Mucosa of stomach (tissue), 1 donor: ENCODE measurements around the gene H1-8.

Source experiments
- H3K27me3 ChIP-seq: one replicate; pipeline ENCODE4 v1.7.0; 2013; ENCODE audit warnings: mild to moderate bottlenecking, low read length; ENCODE audit not compliant: control insufficient read depth, insufficient read depth
- H3K36me3 ChIP-seq: one replicate; pipeline ENCODE4 v1.7.0; 2013; ENCODE audit warnings: low read length; ENCODE audit not compliant: control insufficient read depth, insufficient read depth
- H3K4me1 ChIP-seq: one replicate; pipeline ENCODE4 v1.7.0; 2013; ENCODE audit warnings: mild to moderate bottlenecking, low read length; ENCODE audit not compliant: control insufficient read depth, insufficient read depth
- H3K4me3 ChIP-seq: one replicate; pipeline ENCODE4 v1.7.0; 2013; ENCODE audit warnings: low read length
- H3K9ac ChIP-seq: one replicate; pipeline ENCODE4 v1.7.0; 2013; ENCODE audit warnings: mild to moderate bottlenecking, low read length, moderate library complexity
- H3K9me3 ChIP-seq: one replicate; pipeline ENCODE4 v1.7.0; 2013; ENCODE audit warnings: mild to moderate bottlenecking, low read length, moderate library complexity; ENCODE audit not compliant: control insufficient read depth
- donor health status: Pancreatic carcinoma.

The H1-8 gene

GRCh38 chr3:129518581-129518980 lies 24.4 kb upstream of the H1-8 start:
- Histone ChIP-seq H3K36me3 (no peaks in the 10 kb centered on the region), H3K27me3 (no peaks in the 10 kb centered on the region), H3K4me3 (no peak overlapping the region), H3K4me1 (no peaks in the 10 kb centered on the region), H3K9me3 (no peaks in the 10 kb centered on the region), H3K9ac (no peak overlapping the region)

- no peaks in the 10 kb centered on the region for H3K27me3 ChIP-seq
- H3K36me3 ChIP-seq = no peaks in the 10 kb centered on the region
- H3K4me1 ChIP-seq = no peaks in the 10 kb centered on the region
- no peaks in the 10 kb centered on the region for H3K9me3 ChIP-seq
- no peak overlapping the region for H3K9ac ChIP-seq
- H3K4me3 ChIP-seq = no peak overlapping the region
Measured at GRCh38 chr3:129519449-129519848, 23.5 kb upstream of the H1-8 start.

- Histone ChIP-seq H3K4me3 (no peak overlapping the region), H3K27me3 (no peaks in the 10 kb centered on the region), H3K9me3 (no peaks in the 10 kb centered on the region), H3K9ac (no peak overlapping the region), H3K4me1 (no peaks in the 10 kb centered on the region), H3K36me3 (no peaks in the 10 kb centered on the region)
Measured at GRCh38 chr3:129519896-129520715, 22.9 kb upstream of the H1-8 start.

DNA sequence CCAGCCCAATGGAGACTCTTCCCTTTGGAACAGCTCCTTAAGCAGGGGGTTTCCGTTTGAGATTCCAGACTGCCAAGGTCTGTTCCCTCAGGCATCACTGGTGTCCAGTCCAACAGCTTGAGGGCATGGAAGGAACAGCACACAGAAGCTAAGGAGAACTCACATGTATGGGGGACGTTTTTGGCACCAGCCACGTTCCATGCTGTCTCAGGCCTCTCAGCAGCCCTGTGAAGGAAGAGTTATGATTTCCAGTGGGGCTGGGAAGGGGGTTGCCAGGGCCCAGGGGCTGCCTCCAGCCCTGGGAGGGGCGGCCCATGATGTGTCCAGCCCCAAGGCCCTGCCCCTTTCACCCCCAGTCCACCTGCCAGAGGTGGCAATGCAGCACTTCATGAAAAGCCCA lies 22.0 kb upstream of the H1-8 start:
- H3K4me1 ChIP-seq = no peaks in the 10 kb centered on the region
- no peaks in the 10 kb centered on the region for H3K9me3 ChIP-seq
- H3K27me3 ChIP-seq = no peaks in the 10 kb centered on the region
- no peaks in the 10 kb centered on the region for H3K36me3 ChIP-seq
- H3K4me3 ChIP-seq = no peak overlapping the region
- H3K9ac ChIP-seq = no peak overlapping the region

DNA sequence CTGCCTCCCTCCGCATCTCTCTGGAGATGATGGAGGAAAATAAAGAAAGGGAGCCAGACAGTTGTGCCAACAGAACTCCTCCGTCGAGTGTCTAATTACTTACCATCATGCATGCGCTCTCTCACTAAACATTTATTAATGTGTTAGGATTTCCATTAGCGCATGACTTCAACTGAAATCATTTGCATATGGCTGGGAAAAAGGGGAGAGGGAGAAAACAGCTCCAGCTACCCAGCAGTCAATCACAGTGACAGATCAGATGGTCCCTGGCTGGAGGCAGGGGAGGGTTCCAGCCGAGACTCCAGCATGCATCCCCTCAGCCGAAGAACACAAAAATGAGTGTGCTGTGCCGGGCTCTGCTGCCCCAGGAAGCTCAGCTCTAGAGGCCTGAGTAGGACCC lies 21.4 kb upstream of the H1-8 start:
- no peaks in the 10 kb centered on the region for H3K4me1 ChIP-seq
- no peaks in the 10 kb centered on the region for H3K36me3 ChIP-seq
- H3K4me3 ChIP-seq = no peak overlapping the region
- H3K9ac ChIP-seq = no peak overlapping the region
- no peaks in the 10 kb centered on the region for H3K27me3 ChIP-seq
- H3K9me3 ChIP-seq = no peaks in the 10 kb centered on the region

DNA sequence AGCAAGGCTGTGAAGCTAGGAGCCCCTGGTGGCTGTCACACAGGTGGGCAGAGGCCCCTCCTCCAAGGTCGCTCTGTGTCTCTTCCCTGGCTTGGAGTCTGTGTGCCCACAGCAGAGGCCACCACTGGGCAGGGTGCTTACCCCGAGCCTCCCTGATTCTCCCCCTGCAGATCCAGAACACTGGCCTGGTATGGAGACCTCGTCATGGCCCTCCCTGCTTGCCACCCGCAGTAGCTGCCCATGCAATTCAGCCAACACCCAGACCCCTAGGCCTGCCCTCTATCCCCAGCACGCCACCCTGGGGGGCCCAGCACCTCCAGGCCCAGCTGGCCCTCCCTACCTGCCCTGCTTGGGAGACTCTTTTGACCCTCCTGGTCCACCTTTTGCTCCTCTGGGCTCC lies 20.0 kb upstream of the H1-8 start:
- Histone ChIP-seq H3K27me3 (no peaks in the 10 kb centered on the region), H3K9ac (no peak overlapping the region), H3K36me3 (no peaks in the 10 kb centered on the region), H3K4me3 (no peak overlapping the region), H3K9me3 (no peaks in the 10 kb centered on the region), H3K4me1 (no peaks in the 10 kb centered on the region)

- Histone ChIP-seq H3K4me1 (no peaks in the 10 kb centered on the region), H3K4me3 (no peak overlapping the region), H3K9ac (no peak overlapping the region), H3K9me3 (no peaks in the 10 kb centered on the region), H3K27me3 (no peaks in the 10 kb centered on the region), H3K36me3 (no peaks in the 10 kb centered on the region)
Measured at GRCh38 chr3:129524081-129524480, 18.9 kb upstream of the H1-8 start.

- Histone ChIP-seq H3K4me3 (no peak overlapping the region), H3K27me3 (no peaks in the 10 kb centered on the region), H3K9me3 (no peaks in the 10 kb centered on the region), H3K4me1 (peaks cover 5% of the 10 kb centered on the region), H3K36me3 (no peaks in the 10 kb centered on the region), H3K9ac (no peak overlapping the region)
Measured at GRCh38 chr3:129525341-129525968, 17.5 kb upstream of the H1-8 start.

DNA sequence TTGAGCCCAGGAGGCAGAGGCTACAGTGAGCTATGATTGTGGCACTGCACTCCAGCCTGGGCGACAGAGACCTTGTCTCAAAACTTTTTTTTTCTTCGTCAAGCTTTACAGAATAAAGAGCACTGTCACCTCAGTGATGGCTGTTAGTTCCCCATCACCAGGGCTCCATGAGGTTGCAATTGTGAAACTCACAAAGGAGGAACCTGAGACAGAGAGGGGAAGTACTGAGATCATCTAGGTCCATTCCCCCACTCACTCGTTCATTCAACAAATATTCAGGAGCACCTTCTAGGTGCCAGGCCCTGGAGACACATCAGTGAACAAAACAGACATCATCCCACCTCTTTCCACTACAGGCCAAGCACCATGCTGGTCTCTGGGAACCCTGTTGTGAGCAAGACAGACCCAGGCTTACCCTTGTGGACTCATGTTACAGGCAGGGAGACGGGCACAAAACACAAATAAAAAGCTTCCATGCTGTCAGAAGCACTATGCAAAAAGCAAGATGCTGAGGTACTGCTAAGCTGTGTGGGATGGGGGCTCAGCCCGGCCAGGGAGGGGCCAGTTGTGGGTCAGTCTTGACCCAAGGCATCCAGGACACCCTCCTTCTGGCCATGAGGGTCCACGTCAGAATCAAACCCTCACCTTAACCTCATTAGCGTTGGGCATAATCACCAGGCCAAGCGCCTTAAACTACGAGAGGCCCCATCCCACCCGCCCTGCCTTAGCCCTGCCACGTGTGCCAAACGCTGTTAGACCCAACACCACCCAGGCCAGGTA lies 16.7 kb upstream of the H1-8 start:
- H3K36me3 ChIP-seq = no peaks in the 10 kb centered on the region

DNA sequence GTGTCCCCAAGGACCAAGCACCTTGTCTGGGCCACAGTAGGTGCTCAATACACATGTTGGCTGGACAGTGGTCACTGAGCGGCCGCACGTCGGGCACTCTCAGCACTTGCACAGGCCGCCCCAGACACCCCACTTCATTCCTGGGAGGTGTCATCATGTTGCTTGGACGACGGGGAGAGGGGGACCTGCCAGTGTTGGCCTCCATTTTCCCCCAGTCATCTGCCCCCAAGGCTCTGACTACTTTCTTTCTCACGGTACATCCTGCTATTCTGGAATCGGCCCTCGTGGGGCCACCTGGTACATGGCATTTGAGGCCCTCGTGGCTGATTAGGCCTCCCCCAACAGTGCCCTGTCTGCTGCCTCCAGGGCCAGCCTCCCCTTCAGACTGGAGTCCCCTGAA lies 15.7 kb upstream of the H1-8 start:
- Histone ChIP-seq H3K4me3 (no peak overlapping the region), H3K27me3 (no peaks in the 10 kb centered on the region), H3K9ac (no peak overlapping the region), H3K4me1 (peaks cover 5% of the 10 kb centered on the region), H3K9me3 (no peaks in the 10 kb centered on the region), H3K36me3 (no peaks in the 10 kb centered on the region)

More for the DNA sequence above, 16.7 kb upstream of the H1-8 start:
- no peak overlapping the region for H3K9ac ChIP-seq
- H3K27me3 ChIP-seq = no peaks in the 10 kb centered on the region
- H3K9me3 ChIP-seq = no peaks in the 10 kb centered on the region
- no peak overlapping the region for H3K4me3 ChIP-seq
- peaks cover 5% of the 10 kb centered on the region for H3K4me1 ChIP-seq

- Histone ChIP-seq H3K27me3 (no peaks in the 10 kb centered on the region), H3K4me1 (peaks cover 5% of the 10 kb centered on the region), H3K9ac (no peak within 1 kb of the TSS), H3K9me3 (no peaks in the 10 kb centered on the region), H3K36me3 (no peaks in the 10 kb centered on the region), H3K4me3 (no peak within 1 kb of the TSS)
Measured at GRCh38 chr3:129528589-129529100, 14.3 kb upstream of the H1-8 start, which contains the start of gene RHO. TSS of gene RHO (plus strand) at chr3:129528639. CDS start at chr3:129528734, 95 bp downstream.
